SK-N-SH (cell line): ENCODE data around the gene MYH3.

ENCODE experiments used
- EP300 ChIP-seq, 2 experiments: IDR thresholded peaks; 2 replicates each; pipeline versions ENCODE4 v1.4.0 to v1.6.1; 2012; ENCODE audit warnings: borderline replicate concordance in 1 of 2, low read depth in 1 of 2, low read length in 1 of 2
- FOXJ3 ChIP-seq: sonication (generic); formaldehyde crosslinking; IDR thresholded peaks from 2 replicates; pipeline ENCODE4 v1.5.1; 2020; ENCODE audit warnings: mild to moderate bottlenecking, missing genetic modification reagents
- NFIC ChIP-seq: IDR thresholded peaks from 2 replicates; pipeline ENCODE4 v1.4.0; 2012; ENCODE audit warnings: borderline replicate concordance
- RXRA ChIP-seq: IDR thresholded peaks from 2 replicates; pipeline ENCODE4 v1.4.0; 2012; ENCODE audit warnings: low read depth, mild to moderate bottlenecking, borderline replicate concordance
- SMC3 ChIP-seq: IDR thresholded peaks from 2 replicates; pipeline ENCODE4 v1.6.1; 2012; ENCODE audit warnings: low read depth, low read length, improper control_type of control experiment
- TAF1 ChIP-seq: IDR thresholded peaks from 2 replicates; pipeline ENCODE4 v1.6.1; 2012; ENCODE audit warnings: low read depth, mild to moderate bottlenecking, low read length, moderate library complexity, borderline replicate concordance
- TCF12 ChIP-seq: IDR thresholded peaks from 2 replicates; pipeline ENCODE4 v1.4.0; 2012
- YY1 ChIP-seq: IDR thresholded peaks from 2 replicates; pipeline ENCODE4 v1.4.0; 2012; ENCODE audit warnings: low read depth, mild to moderate bottlenecking
- TF ChIP-seq, protein P1 (sequence below): fragments of 200-600 bp; sonication (generic); IDR thresholded peaks from 2 replicates; pipeline ENCODE4 v1.6.1; 2017; ENCODE audit warnings: antibody characterized with exemption, mild to moderate bottlenecking, moderate library complexity
- TF ChIP-seq, protein P2 (sequence below): IDR thresholded peaks from 2 replicates; pipeline ENCODE4 v1.4.0; 2012; ENCODE audit warnings: low read depth

DNA sequence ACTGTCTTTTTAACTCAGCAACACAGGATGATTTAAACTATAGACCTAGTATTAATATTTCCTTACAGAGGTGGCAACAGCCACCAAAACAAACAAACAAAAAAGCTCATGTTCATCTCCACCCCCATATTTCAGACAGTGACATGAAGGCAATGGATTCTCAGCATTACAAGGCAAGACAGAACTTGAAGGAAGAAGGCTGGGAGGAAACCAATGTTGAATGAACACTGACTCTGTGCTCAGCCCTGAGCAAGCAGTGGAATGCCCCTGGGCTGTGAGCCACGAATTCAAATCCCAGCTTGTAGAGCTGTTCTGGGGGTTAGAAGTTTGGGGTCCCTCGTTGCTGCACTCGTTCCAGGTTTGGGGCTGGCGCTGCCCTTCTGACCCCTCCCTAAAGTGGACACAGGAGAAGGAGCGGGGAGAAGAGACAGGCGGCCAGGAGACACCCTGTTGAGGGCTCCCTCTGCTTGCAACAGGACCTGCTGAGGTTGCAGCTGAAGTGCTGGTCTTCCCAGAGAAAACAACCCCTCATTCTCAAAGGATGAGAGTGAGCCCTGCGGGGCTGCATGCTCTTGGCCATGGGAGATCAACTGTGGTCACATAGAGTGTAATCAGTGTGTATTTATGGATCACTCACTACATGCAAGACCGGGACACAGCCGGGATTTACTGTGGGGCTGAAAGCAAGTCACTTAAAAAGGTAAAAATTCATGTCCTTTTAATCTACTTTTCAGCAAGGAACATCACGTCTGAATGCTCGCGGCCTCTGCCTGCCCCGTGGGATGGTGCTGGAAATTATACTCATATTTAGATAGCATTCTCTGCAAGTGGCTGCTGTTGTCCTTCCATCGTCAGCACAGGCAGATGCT lies 34.3 kb downstream of the MYH3 start:
- TF ChIP-seq TAF1 (no peak), EP300 (IDR thresholded peaks at IDR 0.05; ENCODE audit: borderline replicate concordance in 1 of 2, low read depth in 1 of 2, low read length in 1 of 2) (no peak), SMC3 (no peak), TCF12 (no peak), NFIC (no peak), YY1 (no peak), RXRA (no peak), FOXJ3 (CRISPR knock-in tag) (no peak)
- TF ChIP-seq, protein P1, sequence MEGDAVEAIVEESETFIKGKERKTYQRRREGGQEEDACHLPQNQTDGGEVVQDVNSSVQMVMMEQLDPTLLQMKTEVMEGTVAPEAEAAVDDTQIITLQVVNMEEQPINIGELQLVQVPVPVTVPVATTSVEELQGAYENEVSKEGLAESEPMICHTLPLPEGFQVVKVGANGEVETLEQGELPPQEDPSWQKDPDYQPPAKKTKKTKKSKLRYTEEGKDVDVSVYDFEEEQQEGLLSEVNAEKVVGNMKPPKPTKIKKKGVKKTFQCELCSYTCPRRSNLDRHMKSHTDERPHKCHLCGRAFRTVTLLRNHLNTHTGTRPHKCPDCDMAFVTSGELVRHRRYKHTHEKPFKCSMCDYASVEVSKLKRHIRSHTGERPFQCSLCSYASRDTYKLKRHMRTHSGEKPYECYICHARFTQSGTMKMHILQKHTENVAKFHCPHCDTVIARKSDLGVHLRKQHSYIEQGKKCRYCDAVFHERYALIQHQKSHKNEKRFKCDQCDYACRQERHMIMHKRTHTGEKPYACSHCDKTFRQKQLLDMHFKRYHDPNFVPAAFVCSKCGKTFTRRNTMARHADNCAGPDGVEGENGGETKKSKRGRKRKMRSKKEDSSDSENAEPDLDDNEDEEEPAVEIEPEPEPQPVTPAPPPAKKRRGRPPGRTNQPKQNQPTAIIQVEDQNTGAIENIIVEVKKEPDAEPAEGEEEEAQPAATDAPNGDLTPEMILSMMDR = no peak
- TF ChIP-seq, protein P2, sequence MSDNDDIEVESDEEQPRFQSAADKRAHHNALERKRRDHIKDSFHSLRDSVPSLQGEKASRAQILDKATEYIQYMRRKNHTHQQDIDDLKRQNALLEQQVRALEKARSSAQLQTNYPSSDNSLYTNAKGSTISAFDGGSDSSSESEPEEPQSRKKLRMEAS = no peak
